Astrocyte (in vitro differentiated cells and primary cell): ENCODE data around the gene UPF2.

Experiments used
- CTCF ChIP-seq: IDR thresholded peaks from 2 replicates; pipeline ENCODE4 v1.5.1; 2011; ENCODE audit warnings: low read depth, mild to moderate bottlenecking, inconsistent platforms, low read length, moderate library complexity; ENCODE audit not compliant: insufficient read depth
- EZH2 ChIP-seq: IDR thresholded peaks from 2 replicates; pipeline ENCODE4 v1.6.1; 2012; ENCODE audit warnings: mild to moderate bottlenecking, low read length, inconsistent platforms; ENCODE audit not compliant: insufficient read depth

DNA sequence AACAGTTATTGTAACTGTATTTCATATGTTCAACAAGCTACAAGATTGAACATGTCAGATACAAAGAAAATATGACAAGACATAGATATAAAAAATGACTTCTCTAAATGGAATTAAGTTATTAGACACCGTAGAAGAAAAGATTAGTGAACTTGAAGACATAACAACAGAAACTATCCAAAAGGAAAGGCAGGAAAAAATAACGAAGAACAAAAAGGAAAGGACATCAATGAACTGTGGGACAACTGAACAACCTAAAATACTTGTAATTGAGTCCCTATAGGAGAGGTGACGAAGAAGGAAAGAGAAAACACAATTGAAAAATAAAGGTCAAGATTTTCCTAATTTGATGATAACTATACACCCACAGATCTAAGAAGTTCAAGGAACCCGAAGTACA is 32.3 kb downstream of the UPF2 start:
- TF ChIP-seq CTCF: no peak
- TF ChIP-seq EZH2: no peak
